ENCODE measurements around the gene TSC1. TPM values are rescaled to one million over a fixed set of nuclear protein-coding genes. Genes with fewer than 3 reads are reported as not detected.

Gene TSC1
- polyA plus RNA-seq, 4 donors: 29.5 to 67.4 (median 45.0) TPM

GRCh38 chr9:132873403-132873802, 71.0 kb downstream of the TSC1 start:
- DNase-seq (ENCODE audit: low read depth in 4 of 4, low spot score in 2 of 4): no peak

DNA sequence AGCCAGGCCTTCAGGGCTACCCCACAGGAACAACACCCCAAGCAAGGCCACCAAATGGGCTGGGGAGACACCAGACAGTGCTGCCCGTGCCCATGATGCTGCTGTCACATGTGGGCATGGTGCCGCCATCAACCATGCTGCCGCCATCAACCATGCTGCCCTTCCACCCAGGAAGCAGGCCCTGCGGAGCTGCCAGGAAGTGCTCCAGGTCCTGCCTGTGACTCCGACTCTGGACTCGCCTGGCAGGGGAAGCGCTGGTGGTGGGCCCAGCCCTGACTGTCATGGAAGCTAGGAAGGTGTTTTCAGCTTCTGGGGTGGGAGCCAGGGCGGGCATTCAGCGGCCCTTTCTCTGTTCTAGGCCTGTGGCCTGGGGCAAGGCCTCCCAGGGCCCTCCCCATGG, 75.2 kb downstream of the TSC1 start:
- no peak for DNase-seq (ENCODE audit: low read depth in 4 of 4, low spot score in 2 of 4)

- DNase-seq (ENCODE audit: low read depth in 4 of 4, low spot score in 2 of 4): no peak
These were observed 77.5 kb downstream of the TSC1 start for GRCh38 chr9:132866898-132867297.

DNA sequence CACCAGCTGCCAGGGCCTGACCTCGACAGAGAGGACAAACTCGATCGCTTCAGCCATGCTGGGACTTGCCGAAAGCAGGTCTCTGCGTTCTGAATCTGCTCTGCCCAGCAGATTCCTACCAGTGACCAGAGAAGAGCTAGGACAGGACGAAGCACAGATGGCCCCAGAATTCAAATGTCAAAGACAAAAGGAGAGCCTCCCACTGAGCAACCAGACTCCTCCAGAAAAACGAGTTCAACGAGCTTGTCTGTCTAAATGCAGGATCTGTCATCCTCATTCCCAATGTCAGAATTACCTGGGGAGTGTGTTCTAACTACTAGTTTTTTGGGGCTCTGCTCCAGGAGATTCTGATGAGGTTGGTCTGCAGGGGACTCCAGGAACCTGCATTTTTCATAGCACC, 79.7 kb downstream of the TSC1 start:
- no peak for DNase-seq (ENCODE audit: low read depth in 4 of 4, low spot score in 2 of 4)

DNA sequence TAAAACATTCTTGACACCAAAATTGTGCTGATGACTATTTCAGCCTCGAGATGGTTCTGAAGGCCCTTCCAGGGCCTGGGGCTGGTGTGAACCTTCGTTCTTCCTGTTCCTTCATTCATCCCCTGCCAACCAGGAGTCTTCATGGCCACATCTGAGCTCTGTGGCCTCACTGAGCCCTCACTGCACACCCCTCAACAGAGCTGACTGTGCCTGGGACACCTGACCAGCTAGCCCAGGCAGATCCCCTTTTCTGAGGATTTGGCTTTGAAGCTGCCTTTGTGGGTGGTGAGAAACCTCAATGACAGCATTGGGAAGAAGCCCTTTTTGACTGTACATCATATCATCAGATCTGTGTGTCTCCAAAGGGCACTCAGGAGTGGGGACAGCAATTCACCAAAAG, 80.1 kb downstream of the TSC1 start:
- DNase-seq (ENCODE audit: low read depth in 4 of 4, low spot score in 2 of 4): no peak

DNA sequence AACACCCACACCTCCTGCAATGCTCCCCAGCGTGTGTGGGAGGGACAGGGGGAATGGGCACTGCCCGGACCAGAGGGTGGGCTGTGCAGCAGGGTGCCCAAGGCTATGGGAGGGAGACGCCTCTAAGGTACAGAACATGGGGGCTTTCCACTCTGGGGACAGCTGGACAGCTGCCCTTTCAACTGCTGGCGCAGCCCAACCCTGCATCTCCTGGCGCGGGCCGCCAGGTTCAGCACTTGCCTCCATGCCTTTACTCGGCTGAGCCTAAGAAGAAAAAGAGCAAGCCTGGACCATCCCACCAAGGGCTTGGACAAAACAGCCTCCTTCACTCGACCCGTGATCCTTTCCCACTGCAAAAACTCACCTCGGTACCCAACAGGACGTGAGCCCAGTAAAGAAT, 81.3 kb downstream of the TSC1 start:
- no peak for DNase-seq (ENCODE audit: low read depth in 4 of 4, low spot score in 2 of 4)

- no peak for DNase-seq (ENCODE audit: low read depth in 4 of 4, low spot score in 2 of 4)
These were observed 81.9 kb downstream of the TSC1 start for GRCh38 chr9:132862533-132862932.

DNA sequence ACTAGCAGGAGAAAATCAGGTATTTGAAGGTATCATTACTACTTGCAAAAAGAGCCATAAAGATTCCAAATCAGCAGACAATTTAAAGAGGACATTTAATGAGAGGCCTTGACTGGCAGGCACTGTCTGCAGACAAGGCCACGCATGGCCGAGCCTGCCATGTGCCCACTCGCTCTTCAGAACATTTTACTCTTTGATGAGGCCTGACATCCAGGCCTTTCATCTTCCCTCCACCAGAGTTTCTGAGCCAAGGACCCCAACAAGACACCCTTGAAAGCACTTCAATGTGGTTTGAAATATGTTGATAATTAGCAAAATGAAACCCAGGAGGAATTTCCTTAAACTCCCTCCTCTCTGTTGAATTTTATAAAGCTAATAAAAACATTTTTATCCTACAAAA, 82.8 kb downstream of the TSC1 start:
- DNase-seq (ENCODE audit: low read depth in 4 of 4, low spot score in 2 of 4): no peak

- DNase-seq (ENCODE audit: low read depth in 4 of 4, low spot score in 2 of 4): no peak
These were observed 85.7 kb downstream of the TSC1 start for GRCh38 chr9:132858751-132859150.

GRCh38 chr9:132857616-132858342, 86.6 kb downstream of the TSC1 start:
- no peak for DNase-seq (ENCODE audit: low read depth in 4 of 4, low spot score in 2 of 4)

GRCh38 chr9:132857031-132857430, 87.4 kb downstream of the TSC1 start:
- no peak for DNase-seq (ENCODE audit: low read depth in 4 of 4, low spot score in 2 of 4)

GRCh38 chr9:132855904-132856303, 88.5 kb downstream of the TSC1 start:
- DNase-seq (ENCODE audit: low read depth in 4 of 4, low spot score in 2 of 4): no peak

GRCh38 chr9:132854832-132855231, 89.6 kb downstream of the TSC1 start:
- DNase-seq (ENCODE audit: low read depth in 4 of 4, low spot score in 2 of 4): no peak

DNA sequence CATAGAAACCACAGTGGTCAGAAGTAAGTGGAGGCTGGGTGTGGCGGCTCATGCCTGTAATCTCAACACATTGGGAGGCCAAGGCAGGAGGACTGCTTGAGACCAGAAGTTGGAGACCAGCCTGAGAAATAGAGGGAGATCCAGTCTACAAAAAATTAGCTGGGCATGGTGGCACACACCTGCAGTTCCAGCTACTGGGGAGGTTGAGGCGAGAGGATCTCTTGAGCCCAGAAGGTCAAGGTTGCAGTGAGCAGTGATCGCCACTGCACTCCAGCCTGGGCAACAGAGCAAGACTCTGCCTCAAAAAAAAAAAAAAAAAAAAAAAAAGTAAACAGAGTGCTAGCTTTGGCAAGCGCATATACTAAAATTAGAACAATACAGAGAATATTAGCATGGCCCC, 90.9 kb downstream of the TSC1 start:
- no peak for DNase-seq (ENCODE audit: low read depth in 4 of 4, low spot score in 2 of 4)

GRCh38 chr9:132849185-132849706, 95.2 kb downstream of the TSC1 start:
- DNase-seq (ENCODE audit: low read depth in 4 of 4, low spot score in 2 of 4): no peak

DNA sequence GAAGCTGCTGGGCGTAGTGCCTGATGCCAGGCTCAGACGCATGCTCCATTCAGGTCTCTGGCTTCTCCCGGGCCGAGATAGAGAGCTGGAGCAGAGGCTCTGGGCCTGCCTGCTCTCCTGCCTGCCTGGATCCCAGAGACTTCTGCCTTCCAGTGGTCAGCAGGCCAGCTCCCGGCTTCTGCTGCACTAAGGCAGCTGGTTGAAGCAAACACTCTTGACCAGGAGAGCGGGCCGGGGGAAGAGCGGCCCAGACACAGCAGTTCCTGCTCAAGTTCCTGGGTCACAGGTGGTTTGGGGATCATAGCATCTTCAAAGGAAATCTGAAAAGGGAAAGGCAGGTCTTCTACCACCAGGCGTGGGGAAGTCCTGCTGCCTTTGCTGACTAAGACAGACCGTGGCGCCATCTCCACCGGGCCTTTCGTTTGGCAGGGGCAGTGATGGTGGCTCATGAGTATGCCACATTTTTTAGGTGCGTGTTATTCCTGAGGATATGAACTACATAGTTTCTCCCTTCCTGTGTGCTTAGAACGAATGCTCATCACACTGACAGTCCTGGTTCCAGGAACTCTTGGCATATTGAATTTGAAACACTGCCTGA, 97.4 kb downstream of the TSC1 start:
- no peak for DNase-seq (ENCODE audit: low read depth in 4 of 4, low spot score in 2 of 4)

GRCh38 chr9:132846109-132846917, 98.1 kb downstream of the TSC1 start:
- DNase-seq (ENCODE audit: low read depth in 4 of 4, low spot score in 2 of 4): no peak

DNA sequence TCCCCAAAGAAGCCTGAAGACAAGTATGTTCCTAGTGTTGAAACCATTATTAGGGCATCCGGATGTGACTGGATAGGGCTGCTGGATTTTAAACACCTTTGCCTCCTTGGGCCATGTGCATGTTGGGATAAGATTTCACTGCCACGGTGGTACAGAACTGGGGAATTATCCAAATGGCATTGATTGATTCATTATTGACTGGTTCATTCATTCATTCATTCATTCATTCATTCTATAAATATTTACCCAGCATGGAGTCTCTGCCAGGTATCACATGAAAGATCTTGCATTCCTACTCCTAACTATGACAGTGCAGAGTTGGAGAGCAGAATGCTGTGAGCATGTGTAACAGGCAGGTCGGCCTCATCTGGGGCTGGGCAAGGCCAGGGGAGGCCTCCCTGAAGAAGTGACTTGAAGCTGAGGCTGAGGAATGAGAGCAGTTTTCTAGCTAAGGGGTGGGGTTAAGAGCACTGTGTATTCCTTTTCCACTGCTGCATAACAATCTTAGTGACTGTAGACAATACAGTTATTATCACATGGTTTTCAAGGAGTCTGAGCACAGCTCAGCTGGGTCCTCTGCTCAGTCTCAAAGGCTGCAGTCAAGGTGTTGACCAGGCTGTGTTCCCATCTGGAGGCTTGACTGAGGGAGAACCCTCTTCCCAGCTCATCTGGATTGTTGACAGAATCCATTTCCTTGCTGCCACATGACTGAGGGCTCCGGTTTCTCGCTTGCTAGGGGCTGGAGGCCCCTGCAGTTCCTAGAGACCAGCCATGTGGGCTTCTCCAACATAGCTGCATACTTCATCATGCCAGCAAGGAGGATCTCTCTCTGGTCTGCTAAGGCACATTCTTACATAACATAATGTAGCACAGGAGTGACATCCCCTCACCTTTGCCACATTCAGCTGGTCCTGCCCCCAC, 102.0 kb downstream of the TSC1 start:
- DNase-seq (ENCODE audit: low read depth in 4 of 4, low spot score in 2 of 4): no peak
